OCI-LY1 (cell line): Measurements from ENCODE around the gene TCF3.

Experiments
- H2AFZ ChIP-seq: fragments of 200-600 bp; sonication (generic), shearing (Covaris generic); 2 replicates; pipeline ENCODE4 v1.6.0; 2014; ENCODE audit warnings: antibody characterized with exemption, mild to moderate bottlenecking, low read length
- H3F3A ChIP-seq: fragments of 200-600 bp; sonication (generic), shearing (Covaris generic); 2 replicates; pipeline ENCODE4 v1.6.0; 2014; ENCODE audit warnings: mild to moderate bottlenecking, antibody characterized with exemption, low read length, moderate library complexity; ENCODE audit not compliant: insufficient read depth
- H3K27ac ChIP-seq: fragments of 200-600 bp; sonication (generic); 2 replicates; pipeline ENCODE4 v1.5.1; 2014; ENCODE audit warnings: low read length, mixed run types, mild to moderate bottlenecking, low read depth; ENCODE audit not compliant: poor library complexity, severe bottlenecking
- H3K27me3 ChIP-seq: fragments of 200-600 bp; sonication (generic); 2 replicates; pipeline ENCODE4 v1.6.0; 2014; ENCODE audit warnings: antibody characterized with exemption, mild to moderate bottlenecking, low read length, moderate library complexity; ENCODE audit not compliant: insufficient read depth
- H3K36me3 ChIP-seq: fragments of 200-600 bp; sonication (generic); 2 replicates; pipeline ENCODE4 v1.6.1; 2014; ENCODE audit warnings: mild to moderate bottlenecking, antibody characterized with exemption, low read length, moderate library complexity, mixed read lengths; ENCODE audit not compliant: insufficient read depth
- H3K4me1 ChIP-seq: fragments of 200-600 bp; sonication (generic); 2 replicates; pipeline ENCODE4 v1.5.1; 2014; ENCODE audit warnings: mild to moderate bottlenecking, low read length, moderate library complexity; ENCODE audit not compliant: insufficient read depth, severe bottlenecking
- H3K4me2 ChIP-seq: fragments of 200-600 bp; sonication (generic), shearing (Covaris generic); 2 replicates; pipeline ENCODE4 v1.6.1; 2014; ENCODE audit warnings: low read length
- H3K4me3 ChIP-seq: fragments of 200-600 bp; sonication (generic); 2 replicates; pipeline ENCODE4 v1.5.1; 2014; ENCODE audit warnings: low read length, low read depth, mild to moderate bottlenecking, mixed read lengths; ENCODE audit not compliant: poor library complexity, severe bottlenecking
- H3K79me2 ChIP-seq: fragments of 200-600 bp; shearing (Covaris generic); 2 replicates; pipeline ENCODE4 v1.6.1; 2016; ENCODE audit warnings: mixed run types, low read length, mixed read lengths; ENCODE audit not compliant: insufficient read depth
- H3K9ac ChIP-seq: fragments of 200-600 bp; sonication (generic), shearing (Covaris generic); 2 replicates; pipeline ENCODE4 v1.6.1; 2014; ENCODE audit warnings: mild to moderate bottlenecking, low read length, mixed read lengths
- H3K9me2 ChIP-seq: fragments of 200-600 bp; sonication (generic), shearing (Covaris generic); 2 replicates; pipeline ENCODE4 v1.6.1; 2014; ENCODE audit warnings: low read depth, mild to moderate bottlenecking, low read length, mixed read lengths
- H3K9me3 ChIP-seq: fragments of 200-600 bp; shearing (Covaris generic); 2 replicates; pipeline ENCODE4 v1.6.1; 2014; ENCODE audit warnings: low read length, mixed read lengths
- H4K20me1 ChIP-seq: fragments of 200-600 bp; sonication (generic), shearing (Covaris generic); 2 replicates; pipeline ENCODE4 v1.6.0; 2016; ENCODE audit warnings: mild to moderate bottlenecking, low read length; ENCODE audit not compliant: insufficient read depth
- CTCF ChIP-seq: fragments of 200-600 bp; sonication (generic), shearing (Covaris generic); IDR thresholded peaks from 2 replicates; pipeline ENCODE4 v1.5.1; 2017; ENCODE audit warnings: mild to moderate bottlenecking, antibody characterized with exemption, low read length, moderate library complexity, mixed read lengths
- EZH2 ChIP-seq: fragments of 200-600 bp; sonication (generic), shearing (Covaris generic); IDR thresholded peaks from 2 replicates; pipeline ENCODE4 v1.8.0; 2017; ENCODE audit warnings: borderline replicate concordance, mixed run types, mild to moderate bottlenecking, antibody characterized with exemption, low read length, moderate library complexity, mixed read lengths

TCF3 gene

GRCh38 chr19:1655987-1656608 is 3.7 kb upstream of the TCF3 start:
- Histone ChIP-seq H3K9me2 (no peaks in the 10 kb centered on the region), H3K4me1 (peaks cover 4% of the 10 kb centered on the region), H3K9ac (no peak overlapping the region), H3K27me3 (no peaks in the 10 kb centered on the region), H2AFZ (no peak overlapping the region), H3K4me2 (no peak overlapping the region), H3K27ac (no peak overlapping the region), H3K79me2 (peaks cover 4% of the 10 kb centered on the region), H4K20me1 (no peaks in the 10 kb centered on the region), H3K36me3 (peaks cover 5% of the 10 kb centered on the region), H3F3A (no peaks in the 10 kb centered on the region), H3K9me3 (no peaks in the 10 kb centered on the region; the same call in 1 of the 2 replicates), H3K4me3 (no peak overlapping the region)
- no peak for TF ChIP-seq CTCF
- no peak for TF ChIP-seq EZH2

GRCh38 chr19:1655131-1655981 is 2.9 kb upstream of the TCF3 start:
- Histone ChIP-seq H4K20me1 (no peaks in the 10 kb centered on the region), H3K4me1 (peaks cover 5% of the 10 kb centered on the region), H3K9me2 (no peaks in the 10 kb centered on the region), H3K79me2 (peaks cover 12% of the 10 kb centered on the region), H3K36me3 (peaks cover 12% of the 10 kb centered on the region), H3K27me3 (no peaks in the 10 kb centered on the region), H2AFZ (no peak overlapping the region), H3K9ac (no peak overlapping the region), H3K27ac (no peak overlapping the region), H3K9me3 (no peaks in the 10 kb centered on the region; the same call in 1 of the 2 replicates), H3K4me3 (no peak overlapping the region), H3F3A (no peaks in the 10 kb centered on the region), H3K4me2 (no peak overlapping the region)
- TF ChIP-seq EZH2 (no peak), CTCF (no peak)

GRCh38 chr19:1654178-1654792 is 1.9 kb upstream of the TCF3 start:
- no peaks in the 10 kb centered on the region for H4K20me1 ChIP-seq
- H3K27ac ChIP-seq = no peak overlapping the region
- H3K4me3 ChIP-seq = no peak overlapping the region
- H3K36me3 ChIP-seq = peaks cover 23% of the 10 kb centered on the region
- H3K79me2 ChIP-seq = peaks cover 22% of the 10 kb centered on the region
- no peaks in the 10 kb centered on the region for H3K27me3 ChIP-seq
- H3K4me1 ChIP-seq = peaks cover 16% of the 10 kb centered on the region
- H2AFZ ChIP-seq = no peak overlapping the region
- H3F3A ChIP-seq = no peaks in the 10 kb centered on the region
- TF ChIP-seq EZH2 = no peak
- TF ChIP-seq CTCF = no peak
- H3K9me3 ChIP-seq = no peaks in the 10 kb centered on the region
- H3K4me2 ChIP-seq = no peak overlapping the region
- no peak overlapping the region for H3K9ac ChIP-seq
- H3K9me2 ChIP-seq = no peaks in the 10 kb centered on the region
